Right cardiac atrium (tissue), 5 donors: ENCODE measurements around the gene CT45A9. TPM values are rescaled to one million over a fixed set of nuclear protein-coding genes. Genes with fewer than 3 reads are reported as not detected.
"Not testable (repeated sequence)": the region's sequence is repeated elsewhere in the genome, so short reads cannot be mapped to it uniquely, and the experiment has no call there.

Experiments
- ATAC-seq, 2 donors: fragments of 200-7000 bp; cut with Tn5 transposase; one replicate each; pipeline versions ENCODE4 v1.8.0 to v1.9.1; 2020; ENCODE audit warnings: moderate library complexity in 2 of 2, mild to moderate bottlenecking in 1 of 2
- DNase-seq, 3 donors: peaks; one replicate each; pipeline ENCODE4 v3.0.0-alpha.2; 2020
- H3K27ac ChIP-seq: one replicate; pipeline ENCODE4 v1.5.1; 2013; ENCODE audit warnings: mild to moderate bottlenecking, low read length, control low read depth, moderate library complexity
- H3K27me3 ChIP-seq: one replicate; pipeline ENCODE4 v1.6.1; 2013; ENCODE audit not compliant: control insufficient read depth, insufficient read depth
- H3K4me1 ChIP-seq: one replicate; pipeline ENCODE4 v1.6.1; 2013; ENCODE audit warnings: low read length; ENCODE audit not compliant: control insufficient read depth, insufficient read depth
- H3K4me3 ChIP-seq: one replicate; pipeline ENCODE4 v1.5.1; 2013; ENCODE audit warnings: low read length, control low read depth
- H3K9me3 ChIP-seq: one replicate; pipeline ENCODE4 v1.6.1; 2013; ENCODE audit warnings: low read length; ENCODE audit not compliant: control insufficient read depth
- WGBS: extraction: QIAGEN DNeasy Blood & Tissue Kit; methylation state at CpG from one replicate; pipeline ENCODE4 v1.1.7; 2013; 5-methylcytosine and 5-hydroxymethylcytosine counted together
- intact Hi-C, 4 donors: fragments of 100-400 bp; cut with DNase I; formaldehyde crosslinking; loops; one replicate each; pipeline versions ENCODE4 v1.11.0 to v1.14.0; 2022 to 2023
- polyA plus RNA-seq: library from polyadenylated mRNA; stranded (reverse); fragments of 200-250 nt; gene quantifications from one replicate; pipeline ENCODE4 v1.2.3, GENCODE V29; 2013
- total RNA-seq, 4 donors: library from RNA; stranded (reverse); fragmentation: NEBNext Ultra II Directional; extraction: Animal tissue kit (Norgen Biotek cat#: 25700); gene quantifications; one replicate each; pipeline ENCODE4 v1.2.1, GENCODE V29; 2021
- donor health status: healthy with polysubstance abuse.
- donor health status: DM: no; HTN: yes; CAD: no.
- donor health status: DM: no; HTN: no; CAD: no.
- donor health status: DM: no; HTN: yes; CAD: no; lungs with severe emphysema.
- donor health status: DM: yes; HTN: yes; CAD: no.

The CT45A9 gene
- total and polyA plus RNA-seq, 5 donors = not detected

- WGBS = no CpG with 5 or more reads among the region's 17 CpGs
- intact Hi-C loops, H3K27ac ChIP-seq, H3K9me3 ChIP-seq, H3K27me3 ChIP-seq, ATAC-seq, H3K4me1 ChIP-seq, DNase-seq, H3K4me3 ChIP-seq: not testable (repeated sequence)
Observed at GRCh38 chrX:135837180-135837579, 34.4 kb downstream of the CT45A9 start, which contains the start of gene CT45A7. Gene CT45A7 (minus strand): TSS chrX:135837280. CDS start chrX:135833533, 3,747 bp downstream.

- not testable (repeated sequence) for DNase-seq
Observed at GRCh38 chrX:135819912-135820311, 51.7 kb downstream of the CT45A9 start, which contains the start of gene CT45A2. Gene CT45A2 (minus strand): TSS chrX:135820012. CDS start chrX:135816265, 3,747 bp downstream.

More at GRCh38 chrX:135819912-135820311, 51.7 kb downstream of the CT45A9 start, which contains the start of gene CT45A2:
- H3K9me3 ChIP-seq, H3K27me3 ChIP-seq, ATAC-seq, H3K27ac ChIP-seq, H3K4me3 ChIP-seq, H3K4me1 ChIP-seq, intact Hi-C loops: not testable (repeated sequence)
- no CpG with 5 or more reads among the region's 17 CpGs for WGBS

Other genes with a start within 250 kb of the CT45A9 start
- gene CT45A1, start 158.2 kb downstream of the CT45A9 start, total RNA-seq = not detected
- gene CT45A1, start 158.2 kb downstream of the CT45A9 start, polyA plus RNA-seq = not detected
- gene CT45A3, start 103.6 kb downstream of the CT45A9 start, total RNA-seq = not detected
- not detected for gene CT45A3, start 103.6 kb downstream of the CT45A9 start, polyA plus RNA-seq
- not detected for gene CT45A5, start 86.3 kb downstream of the CT45A9 start, total RNA-seq
- not detected for gene CT45A5, start 86.3 kb downstream of the CT45A9 start, polyA plus RNA-seq
- not detected for gene CT45A6, start 69.0 kb downstream of the CT45A9 start, total RNA-seq
- not detected for gene CT45A6, start 69.0 kb downstream of the CT45A9 start, polyA plus RNA-seq
- gene CT45A2, start 51.8 kb downstream of the CT45A9 start, total RNA-seq = not detected
- not detected for gene CT45A2, start 51.8 kb downstream of the CT45A9 start, polyA plus RNA-seq
- not detected for gene CT45A7, start 34.5 kb downstream of the CT45A9 start, total RNA-seq
- not detected for gene CT45A7, start 34.5 kb downstream of the CT45A9 start, polyA plus RNA-seq
- gene CT45A8, start 17.3 kb downstream of the CT45A9 start, total RNA-seq = not detected
- not detected for gene CT45A8, start 17.3 kb downstream of the CT45A9 start, polyA plus RNA-seq
- not detected for gene CT45A10, start 21.6 kb upstream of the CT45A9 start, total RNA-seq
- not detected for gene CT45A10, start 21.6 kb upstream of the CT45A9 start, polyA plus RNA-seq
- not detected for gene SAGE1, start 21.9 kb upstream of the CT45A9 start, total RNA-seq
- not detected for gene SAGE1, start 21.9 kb upstream of the CT45A9 start, polyA plus RNA-seq
- gene MMGT1, start 102.2 kb upstream of the CT45A9 start, total RNA-seq = 10 to 100 TPM; 26.2 to 29.5 (median 26.5) TPM
- 7.0 TPM for gene MMGT1, start 102.2 kb upstream of the CT45A9 start, polyA plus RNA-seq
- 10 to 100 TPM; 16.8 to 19.8 (median 18.6) TPM for gene SLC9A6, start 113.6 kb upstream of the CT45A9 start, total RNA-seq
- gene SLC9A6, start 113.6 kb upstream of the CT45A9 start, polyA plus RNA-seq = 16.0 TPM